Cardiac septum (tissue), 1 donor: ENCODE measurements around the gene PARD3. TPM values are rescaled to one million over a fixed set of nuclear protein-coding genes. Genes with fewer than 3 reads are reported as not detected.

ENCODE experiments used
- DNase-seq: peaks from one replicate; pipeline ENCODE4 v3.0.0-alpha.2; 2020; ENCODE audit warnings: low spot score
- intact Hi-C: fragments of 100-400 bp; cut with DNase I; formaldehyde crosslinking; loops from one replicate; pipeline ENCODE4 v1.14.0; 2022
- total RNA-seq: library from RNA; stranded (reverse); fragmentation: NEBNext Ultra II Directional; extraction: Animal tissue kit (Norgen Biotek cat#: 25700); gene quantifications from one replicate; pipeline ENCODE4 v1.2.1, GENCODE V29; 2021
- donor health status: DM: no; HTN: no; CAD: no.

The PARD3 gene
- total RNA-seq, 1 donor from 2014 or later = 36.7 TPM

DNA sequence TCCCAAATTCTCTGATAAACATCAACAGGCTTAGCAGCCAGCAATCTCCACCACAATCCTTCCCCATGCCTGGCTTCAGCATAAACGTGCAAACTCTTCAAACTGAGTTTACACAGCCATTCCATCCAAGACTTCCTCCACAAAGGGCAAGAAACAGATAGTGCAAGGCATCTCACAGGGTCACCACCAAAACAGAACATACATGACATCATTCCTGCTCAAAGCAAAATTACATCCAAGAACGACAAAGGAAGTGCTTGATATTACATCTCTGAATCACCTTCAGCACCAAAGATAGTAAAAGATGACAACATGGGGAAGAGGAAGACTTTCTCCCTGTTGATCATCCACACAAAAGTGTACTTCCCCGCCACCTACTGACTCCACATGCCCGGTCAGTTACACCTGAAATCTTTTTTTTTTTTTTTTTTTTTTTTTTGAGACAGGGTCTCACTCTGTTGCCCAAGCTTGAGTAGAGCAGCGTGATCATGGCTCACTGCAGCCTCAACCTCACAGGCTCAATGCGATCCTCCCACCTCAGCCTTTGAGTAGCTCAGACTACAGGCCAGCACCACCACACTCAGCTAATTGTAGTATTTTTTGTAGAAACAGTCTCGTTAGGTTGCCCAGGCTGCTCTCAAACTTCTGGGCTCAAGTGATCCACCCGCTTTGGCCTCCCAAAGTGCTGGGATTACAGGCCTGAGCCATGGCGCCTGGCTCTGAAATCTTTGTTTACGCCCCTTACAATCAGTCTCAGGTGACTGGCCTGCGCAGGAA lies 127.5 kb downstream of the PARD3 start:
- intact Hi-C loops = no loop called here

DNA sequence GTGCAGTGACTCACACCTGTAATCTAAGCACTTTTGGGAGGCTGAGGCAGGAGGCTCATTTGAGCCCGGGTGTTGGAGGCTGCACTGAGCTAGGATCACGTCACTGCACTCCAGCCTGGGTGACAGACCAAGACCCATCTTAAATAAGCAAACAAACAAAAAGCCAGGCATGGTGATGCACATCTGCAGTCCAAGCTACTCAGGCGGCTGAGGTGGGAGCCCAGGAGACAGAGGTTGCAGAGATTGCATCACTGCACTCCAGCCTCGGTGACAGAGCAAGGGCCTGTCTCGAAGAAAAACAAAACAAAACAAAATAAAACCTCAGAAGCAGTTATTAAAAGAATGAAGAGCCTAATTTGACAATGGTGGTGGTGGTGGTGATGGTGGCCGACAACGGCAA lies 132.5 kb downstream of the PARD3 start:
- intact Hi-C loops = no loop called here
- no peak for DNase-seq

More for the DNA sequence above, 127.5 kb downstream of the PARD3 start:
- DNase-seq = no peak

DNA sequence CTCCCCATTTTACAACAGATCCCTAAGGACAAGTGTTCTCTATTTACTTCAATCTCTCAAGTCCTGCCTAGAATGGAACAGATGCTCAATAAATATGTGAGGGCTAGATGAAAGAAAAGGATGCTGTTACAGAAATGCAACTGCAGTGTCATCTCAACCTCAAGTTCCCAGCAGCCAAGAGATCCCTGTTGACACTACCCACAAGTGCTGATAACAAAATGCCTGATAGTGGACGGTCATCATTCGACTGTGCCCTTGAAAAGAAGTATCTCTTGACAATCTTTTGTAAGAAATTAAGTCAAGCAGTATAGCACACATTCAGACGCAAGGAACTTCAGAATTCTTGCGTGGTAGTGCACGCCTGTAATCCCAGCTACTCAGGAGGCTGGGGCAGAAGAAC lies 133.2 kb downstream of the PARD3 start:
- DNase-seq = no peak
- intact Hi-C loops = no loop called here

DNA sequence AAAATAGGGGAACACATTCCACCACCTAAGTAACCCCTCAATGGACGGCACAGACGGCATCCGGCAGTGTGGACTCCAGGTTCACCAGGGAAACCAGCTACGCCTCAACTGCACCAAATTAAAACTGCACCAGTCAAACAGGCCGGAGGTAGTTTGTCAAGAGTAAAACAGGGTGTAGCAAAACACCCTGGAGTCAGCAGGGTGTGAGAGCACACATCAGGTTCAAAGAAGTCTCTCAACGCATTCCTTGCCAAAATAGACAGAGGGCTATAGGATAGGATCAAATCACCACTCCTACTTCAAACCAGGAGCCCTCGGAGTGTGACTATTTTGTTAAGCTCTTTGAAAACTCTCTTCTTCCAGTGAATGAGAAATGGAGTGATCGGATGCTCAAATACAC lies 135.9 kb downstream of the PARD3 start:
- intact Hi-C loops = loop anchor here (5.0 kb wide), 1 partner anchor 38 kb away; no protein-coding TSS in a partner anchor
- DNase-seq = no peak

DNA sequence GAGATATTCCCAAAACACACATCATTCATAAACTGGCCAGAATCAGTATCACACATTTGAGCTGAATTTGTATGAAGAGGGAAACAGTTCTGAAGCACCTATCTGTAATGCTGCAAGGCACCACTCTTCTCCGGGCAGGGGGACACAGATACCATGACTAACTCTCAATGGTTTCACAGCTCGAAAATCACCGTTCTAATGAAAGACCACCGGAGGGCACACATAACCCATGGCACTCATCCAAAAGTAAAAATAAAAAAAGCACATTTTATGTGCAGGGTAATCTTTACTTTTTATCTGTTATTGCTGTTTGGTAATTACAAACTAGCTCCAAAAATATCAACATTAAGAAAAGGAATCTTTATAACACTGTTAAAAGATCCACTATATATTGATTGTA lies 137.5 kb downstream of the PARD3 start:
- no peak for DNase-seq
- intact Hi-C loops = loop anchor here (5.0 kb wide), 1 partner anchor 40 kb away; no protein-coding TSS in a partner anchor

DNA sequence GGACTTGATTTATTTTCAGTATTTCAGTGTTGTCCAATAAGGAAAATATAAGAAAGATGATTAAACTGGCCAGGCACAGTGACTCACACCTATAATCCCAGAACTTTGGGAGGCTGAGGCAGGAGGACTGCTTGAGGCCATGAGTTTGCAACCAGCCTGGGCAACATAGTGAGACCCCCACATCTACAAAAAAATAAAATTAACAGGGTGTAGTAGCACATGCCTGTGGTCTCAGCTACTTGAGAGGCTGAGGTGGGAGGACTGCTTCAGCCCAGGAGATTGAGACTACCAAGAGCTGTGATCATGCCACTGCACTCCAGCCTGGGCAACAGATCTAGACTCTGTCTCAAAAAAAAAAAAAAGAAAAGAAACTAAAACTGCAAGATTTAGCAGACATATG lies 138.0 kb downstream of the PARD3 start:
- no peak for DNase-seq
- intact Hi-C loops = loop anchor here (5.0 kb wide), 1 partner anchor 40 kb away; no protein-coding TSS in a partner anchor

DNA sequence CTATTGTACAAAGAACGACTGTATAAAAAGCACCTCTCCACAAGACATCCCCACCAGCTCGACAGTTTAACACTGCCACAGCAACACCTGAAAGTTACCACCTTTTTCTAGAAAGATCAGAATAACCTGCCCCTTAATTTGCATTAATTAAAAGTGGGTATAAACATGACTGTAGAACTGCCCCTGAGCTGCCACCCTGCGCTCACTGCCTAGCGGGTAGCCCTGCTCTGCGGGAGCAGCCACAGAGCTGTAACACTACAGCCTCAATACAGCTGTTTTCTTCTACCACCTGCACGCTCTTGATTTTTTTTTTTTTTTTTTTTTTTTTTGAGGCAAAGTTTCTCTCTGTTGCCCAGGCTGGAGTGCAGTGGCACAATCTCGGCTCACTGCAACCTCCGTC lies 140.9 kb downstream of the PARD3 start:
- intact Hi-C loops = no loop called here
- DNase-seq = no peak

DNA sequence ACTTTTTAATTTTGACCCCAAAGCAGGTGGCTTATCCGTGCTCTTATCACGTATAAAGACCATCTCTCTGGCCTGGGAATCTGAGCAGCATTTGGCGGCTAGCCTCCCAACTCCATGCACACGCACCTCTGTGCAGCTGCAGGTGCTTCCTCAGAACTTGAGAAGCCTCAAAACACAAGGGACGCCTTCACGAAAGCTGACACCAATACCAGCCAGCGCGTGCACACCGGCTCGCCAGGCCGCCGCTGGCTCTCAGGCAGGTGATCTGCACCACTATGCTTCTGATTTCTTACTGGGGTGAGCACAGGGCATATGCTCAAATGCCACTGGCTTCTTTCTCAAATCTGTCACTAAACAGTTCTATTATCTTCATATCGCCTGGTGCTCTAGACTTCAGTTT lies 145.0 kb downstream of the PARD3 start:
- intact Hi-C loops = no loop called here
- no peak for DNase-seq

DNA sequence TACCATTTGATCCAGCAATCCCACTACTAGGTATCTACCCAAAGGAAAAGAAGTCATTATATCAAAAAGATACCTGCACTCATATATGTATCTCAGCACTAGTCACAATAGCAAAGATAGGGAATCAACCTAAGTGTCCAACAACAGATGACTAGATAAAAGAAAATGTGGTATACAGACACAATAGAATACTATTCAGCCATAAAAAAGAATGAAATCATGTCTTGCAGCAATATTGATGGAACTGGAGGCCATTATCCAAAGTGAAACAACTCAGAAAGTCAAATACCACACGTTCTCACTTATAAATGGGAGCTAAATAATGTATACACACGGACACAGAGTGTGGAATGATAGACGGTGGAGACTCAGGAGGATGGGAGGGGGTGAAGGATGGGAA lies 146.0 kb downstream of the PARD3 start:
- DNase-seq = no peak
- intact Hi-C loops = loop anchor here (5.0 to 10.0 kb wide), 2 partner anchors 148 to 296 kb away; partner anchors contain the start of gene PARD3

DNA sequence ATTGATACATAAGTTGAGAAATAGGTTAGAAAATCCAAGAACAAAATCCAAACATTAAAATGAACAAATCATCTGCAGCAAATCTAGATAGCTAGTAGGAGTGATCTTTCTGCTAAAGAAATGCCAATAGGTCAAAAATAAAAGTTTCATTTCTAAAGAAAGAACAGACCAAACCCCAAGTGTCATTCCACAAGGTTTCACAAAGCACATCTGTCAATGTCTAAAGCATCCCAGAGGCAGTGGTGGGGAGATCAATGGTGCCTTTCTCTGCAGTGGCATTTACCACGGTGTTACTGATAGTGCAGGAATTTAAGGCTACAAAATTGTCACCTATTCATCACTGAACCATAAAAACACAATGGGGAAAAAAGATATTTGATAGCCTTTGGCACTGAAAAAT lies 147.9 kb downstream of the PARD3 start:
- intact Hi-C loops = loop anchor here (5.0 to 10.0 kb wide), 2 partner anchors 150 to 298 kb away; partner anchors contain the start of gene PARD3
- no peak for DNase-seq

DNA sequence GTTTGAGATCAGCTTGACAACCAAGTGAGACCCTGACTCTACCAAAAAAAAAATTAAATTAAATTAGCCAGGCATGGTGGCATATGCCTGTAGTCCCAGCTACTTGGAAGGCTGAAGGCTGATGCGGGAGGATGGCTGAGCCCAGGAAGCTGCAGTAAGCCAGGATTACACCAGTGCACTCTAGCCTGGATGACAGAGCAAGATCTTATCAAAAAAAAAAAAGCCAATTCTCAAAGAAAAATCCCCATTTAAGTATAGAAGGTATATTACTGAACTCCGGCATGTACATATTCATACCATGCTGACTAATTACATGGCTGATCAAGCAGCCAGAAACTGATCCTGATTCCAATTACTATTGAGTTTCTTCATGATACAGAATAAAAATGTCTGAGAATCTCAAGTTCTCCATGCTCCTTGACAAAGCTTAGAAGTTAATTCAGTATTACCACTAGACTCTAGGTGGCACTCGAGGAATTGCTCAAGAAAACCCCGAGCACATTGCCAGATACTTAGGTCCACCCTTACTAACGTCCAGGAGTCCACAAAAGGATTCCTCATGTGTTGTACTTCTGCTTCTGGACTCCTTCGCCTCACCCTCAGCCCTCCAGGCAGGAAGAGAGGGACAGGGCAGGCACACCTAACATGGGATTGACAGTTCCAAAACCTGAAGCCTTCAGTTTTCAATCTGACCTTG lies 148.9 kb downstream of the PARD3 start:
- no peak for DNase-seq
- intact Hi-C loops = loop anchor here (5.0 to 10.0 kb wide), 2 partner anchors 151 to 299 kb away; partner anchors contain the start of gene PARD3

DNA sequence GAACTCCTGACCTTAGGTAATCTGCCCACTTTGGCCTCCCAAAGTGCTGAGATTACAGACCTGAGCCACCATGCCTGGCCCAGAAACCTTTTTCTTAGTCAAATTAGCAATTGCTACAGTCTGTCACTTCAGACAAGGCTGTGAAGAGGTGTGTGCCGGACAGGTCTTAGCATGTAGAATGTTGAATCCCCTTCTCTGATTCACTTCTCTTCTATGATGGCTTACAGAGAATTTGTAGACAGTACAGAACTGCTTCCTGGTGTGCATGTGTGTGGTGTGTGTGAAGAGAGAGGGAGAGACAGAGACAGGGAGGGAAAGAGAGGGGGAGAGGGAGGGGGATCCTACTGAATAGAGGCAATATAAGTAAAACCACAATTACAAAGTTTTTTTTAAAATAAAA lies 150.4 kb downstream of the PARD3 start:
- intact Hi-C loops = loop anchor here (5.0 to 10.0 kb wide), 2 partner anchors 153 to 300 kb away; partner anchors contain the start of gene PARD3
- DNase-seq = no peak

DNA sequence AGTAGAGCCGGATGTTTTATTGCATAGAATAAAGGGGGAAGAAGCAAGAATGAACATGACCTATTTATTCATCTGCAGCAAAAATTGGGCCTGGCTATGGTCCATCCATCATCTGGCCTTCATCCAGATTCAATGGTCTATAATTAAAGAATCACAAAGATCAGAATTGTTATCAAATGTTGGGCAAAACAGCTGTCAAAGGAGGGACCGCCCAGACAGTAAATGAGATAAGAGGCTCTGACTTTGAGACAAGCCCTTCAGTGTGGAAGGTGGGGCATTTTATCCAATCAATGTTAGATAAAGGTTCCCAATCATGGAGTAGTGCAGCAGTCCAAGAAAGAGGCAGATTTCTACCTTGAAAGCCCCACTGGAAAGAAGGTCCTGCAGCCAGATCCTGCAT lies 153.5 kb downstream of the PARD3 start:
- intact Hi-C loops = loop anchor here (10.0 kb wide), 1 partner anchor 303 kb away; no protein-coding TSS in a partner anchor

DNA sequence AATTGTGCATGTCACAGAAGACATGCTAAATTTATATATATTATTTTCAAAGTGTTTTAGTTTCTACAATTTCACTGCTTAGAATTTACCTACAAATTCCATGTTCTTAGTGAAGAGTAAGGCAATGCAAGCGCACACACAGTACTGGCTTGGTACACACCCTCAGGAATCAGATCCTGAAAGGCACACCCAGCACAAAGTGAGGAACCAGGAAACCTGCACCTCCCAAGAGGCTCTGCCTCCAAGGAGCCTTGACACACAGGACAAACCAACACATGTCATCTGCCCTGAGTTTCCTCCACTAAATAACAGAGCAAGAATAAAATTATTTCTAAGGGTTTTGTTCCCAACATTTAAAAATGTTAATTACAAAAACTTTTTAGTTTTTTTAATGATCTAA lies 156.2 kb downstream of the PARD3 start:
- intact Hi-C loops = no loop called here
- no peak for DNase-seq

More for the DNA sequence above, 153.5 kb downstream of the PARD3 start:
- no peak for DNase-seq

DNA sequence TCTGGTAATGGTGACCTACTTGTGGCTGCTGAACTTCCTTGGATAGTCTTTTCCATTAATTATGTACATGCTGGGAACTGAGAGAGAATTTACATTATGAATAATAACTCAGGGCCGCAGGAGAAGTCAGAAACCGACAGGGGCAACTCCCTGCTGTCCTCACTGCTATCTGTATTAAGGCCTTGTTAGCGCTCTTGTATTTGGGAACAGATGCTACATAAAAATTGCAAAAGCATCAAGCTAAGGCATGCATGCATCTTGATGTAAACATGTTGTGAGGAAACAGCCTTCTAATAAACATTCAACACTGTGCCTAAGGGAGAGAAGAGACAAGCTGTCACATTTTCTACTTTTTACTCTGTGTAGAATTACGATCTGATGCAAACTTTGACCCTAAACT lies 158.4 kb downstream of the PARD3 start:
- intact Hi-C loops = no loop called here
- no peak for DNase-seq

DNA sequence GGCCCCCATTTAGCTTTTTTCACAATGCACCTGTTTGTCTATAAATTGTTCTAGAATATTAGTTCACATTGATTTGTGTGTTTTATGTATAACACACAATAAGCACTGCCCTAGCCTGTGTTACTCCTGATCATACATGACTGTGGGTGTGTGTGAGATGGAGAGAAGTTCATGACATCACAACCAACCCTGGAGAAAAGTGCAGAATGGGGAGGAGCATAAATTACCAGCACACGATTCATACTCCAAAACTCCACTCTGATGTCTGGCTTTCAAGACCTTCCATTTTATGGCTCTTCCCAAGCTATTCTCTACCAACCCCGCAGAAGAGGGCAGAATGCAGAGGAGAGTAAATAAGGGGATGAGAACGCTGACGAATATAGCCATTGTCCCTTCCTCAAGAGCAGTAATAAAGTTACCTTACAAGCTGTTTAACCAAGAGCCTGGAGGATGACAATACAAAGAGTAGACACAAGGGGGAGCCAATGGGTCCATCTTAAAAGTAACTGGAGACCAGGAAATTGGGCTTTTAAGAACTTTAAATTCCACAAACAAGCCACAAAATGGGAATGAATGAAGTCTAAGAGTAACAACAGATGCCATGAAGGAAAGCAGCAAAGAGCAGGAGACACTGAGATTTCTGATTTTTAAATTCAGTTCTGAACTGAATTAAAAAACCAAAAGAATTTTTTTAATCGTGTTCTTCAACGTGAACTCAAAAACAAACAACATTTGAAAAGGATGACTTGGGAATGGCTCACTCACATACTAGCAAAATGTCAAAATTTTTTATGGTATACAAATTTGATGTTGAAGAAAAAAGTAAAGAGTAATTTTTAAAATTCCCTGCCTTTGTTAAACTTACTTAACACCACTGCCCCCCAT lies 159.6 kb downstream of the PARD3 start:
- intact Hi-C loops = no loop called here
- DNase-seq = no peak

DNA sequence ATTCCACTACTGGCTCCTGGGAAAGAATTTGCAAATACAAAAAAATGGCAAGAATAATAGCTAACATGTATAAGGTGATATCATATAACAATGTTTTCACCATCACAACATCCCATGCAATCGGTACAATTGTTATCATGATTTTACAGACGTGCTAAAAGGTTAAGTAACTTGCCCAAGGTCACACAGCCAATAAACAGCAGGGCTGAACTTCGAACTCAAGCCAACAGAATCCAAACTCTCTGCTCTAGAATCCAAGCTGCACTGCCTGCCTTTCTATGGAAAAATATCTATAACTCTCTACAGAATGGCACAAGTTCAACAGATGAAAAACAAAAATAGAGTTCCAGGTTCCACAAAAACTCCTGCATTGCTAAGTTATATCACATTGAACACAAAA lies 160.9 kb downstream of the PARD3 start:
- intact Hi-C loops = no loop called here
- no peak for DNase-seq

DNA sequence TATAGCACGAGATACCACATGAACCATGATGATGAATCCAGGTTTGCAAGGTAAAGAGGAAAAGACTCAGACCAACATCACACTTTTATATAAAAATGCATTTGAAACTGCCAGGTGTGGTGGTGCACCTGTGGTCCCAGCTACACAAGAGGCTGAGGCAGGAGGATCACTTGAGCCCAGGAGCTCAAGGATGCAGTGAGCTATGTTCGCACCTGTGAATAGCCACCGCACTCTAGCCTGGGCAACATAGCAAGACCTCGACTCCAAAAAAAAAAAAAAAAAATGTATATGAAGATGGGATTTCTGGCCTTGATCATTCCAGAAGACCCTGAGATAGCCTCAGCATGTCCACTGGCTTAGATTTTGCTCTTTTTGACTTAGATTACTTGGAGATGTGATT lies 161.6 kb downstream of the PARD3 start:
- DNase-seq = no peak
- intact Hi-C loops = no loop called here

DNA sequence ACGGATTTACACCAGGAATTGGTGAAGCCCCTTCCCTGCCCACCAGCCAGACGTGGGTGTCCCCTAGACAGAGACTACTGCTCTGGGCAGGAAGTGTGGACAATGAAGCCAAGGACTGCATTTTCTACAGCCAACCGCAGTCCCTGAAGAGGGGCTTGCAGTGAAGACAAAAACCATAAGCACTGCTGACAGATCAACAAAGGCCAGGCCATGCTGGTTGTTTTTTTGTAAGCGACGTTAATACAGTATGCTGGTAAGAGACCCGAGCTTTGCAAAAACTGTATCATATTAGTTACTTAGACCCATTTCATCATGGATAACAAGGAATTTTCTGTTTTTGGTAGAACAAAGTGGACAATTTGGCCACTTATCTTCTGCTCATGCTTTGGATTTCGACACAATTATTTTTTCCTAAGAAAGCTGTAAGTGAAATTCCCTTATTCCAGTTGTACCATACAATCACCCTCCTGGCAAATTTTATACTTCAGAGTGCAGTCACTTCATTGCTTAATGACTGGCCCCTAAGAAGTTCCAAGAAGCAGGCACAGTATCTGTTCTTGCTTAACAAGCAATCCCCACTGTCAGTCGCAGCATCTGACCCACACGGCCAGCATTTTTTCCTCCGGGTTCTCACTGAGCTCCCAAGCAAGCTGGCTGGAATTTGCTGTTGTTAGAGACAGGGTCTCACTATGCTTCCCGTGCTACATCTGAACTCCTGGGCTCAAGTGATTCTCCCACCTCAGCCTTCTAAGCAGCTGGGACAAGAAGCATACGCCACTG lies 163.5 kb downstream of the PARD3 start:
- DNase-seq = no peak
- intact Hi-C loops = no loop called here
